ENCODE results near the gene SENP7.
"Not testable (repeated sequence)": the region's sequence is repeated elsewhere in the genome, so short reads cannot be mapped to it uniquely, and the experiment has no call there.

The SENP7 gene

GRCh38 chr3:101500208-101500607 lies 12.8 kb downstream of the SENP7 start:
- Mint-ChIP-seq H3K9me3 (ENCODE audit: low read depth) (no peaks in the 10 kb centered on the region), H3K36me3 (peaks cover 18% of the 10 kb centered on the region), H3K4me3 (no peak overlapping the region), H3K4me1 (ENCODE audit: low read depth) (peaks cover 38% of the 10 kb centered on the region), H3K27me3 (no peaks in the 10 kb centered on the region), H3K27ac (peak overlapping the region; percentile 46)

- peaks cover 34% of the 10 kb centered on the region for H3K4me1 Mint-ChIP-seq (ENCODE audit: low read depth)
- peaks cover 18% of the 10 kb centered on the region for H3K36me3 Mint-ChIP-seq
- H3K27ac Mint-ChIP-seq, result peak overlapping the region; percentile 34
- no peaks in the 10 kb centered on the region for H3K27me3 Mint-ChIP-seq
- no peaks in the 10 kb centered on the region for H3K9me3 Mint-ChIP-seq (ENCODE audit: low read depth)
- H3K4me3 Mint-ChIP-seq, result no peak overlapping the region
These were observed 15.2 kb downstream of the SENP7 start for GRCh38 chr3:101497803-101498202.

GRCh38 chr3:101495552-101495951 lies 17.5 kb downstream of the SENP7 start:
- Mint-ChIP-seq H3K36me3 (peaks cover 14% of the 10 kb centered on the region), H3K9me3 (ENCODE audit: low read depth) (no peaks in the 10 kb centered on the region), H3K4me3 (no peak overlapping the region), H3K27me3 (no peaks in the 10 kb centered on the region), H3K4me1 (ENCODE audit: low read depth) (peaks cover 21% of the 10 kb centered on the region), H3K27ac (no peak overlapping the region)

- H3K27ac Mint-ChIP-seq, result peak overlapping the region; percentile 73
- H3K9me3 Mint-ChIP-seq (ENCODE audit: low read depth), result no peaks in the 10 kb centered on the region
- peaks cover 39% of the 10 kb centered on the region for H3K36me3 Mint-ChIP-seq
- no peaks in the 10 kb centered on the region for H3K27me3 Mint-ChIP-seq
- peaks cover 60% of the 10 kb centered on the region for H3K4me1 Mint-ChIP-seq (ENCODE audit: low read depth)
- no peak overlapping the region for H3K4me3 Mint-ChIP-seq
These were observed 28.0 kb downstream of the SENP7 start for GRCh38 chr3:101484805-101485620.

- Mint-ChIP-seq H3K27me3 (no peaks in the 10 kb centered on the region), H3K36me3 (peaks cover 39% of the 10 kb centered on the region), H3K27ac (peak overlapping the region; percentile 59), H3K4me3 (no peak overlapping the region), H3K4me1 (ENCODE audit: low read depth) (peaks cover 44% of the 10 kb centered on the region), H3K9me3 (ENCODE audit: low read depth) (peaks cover 3% of the 10 kb centered on the region)
These were observed 34.0 kb downstream of the SENP7 start for GRCh38 chr3:101478980-101479379.

GRCh38 chr3:101474841-101475552 lies 38.0 kb downstream of the SENP7 start:
- not testable (repeated sequence) for H3K27ac Mint-ChIP-seq; H3K27me3 Mint-ChIP-seq; H3K9me3 Mint-ChIP-seq (ENCODE audit: low read depth); H3K4me3 Mint-ChIP-seq
- Mint-ChIP-seq H3K36me3 (peaks cover 29% of the 10 kb centered on the region), H3K4me1 (ENCODE audit: low read depth) (peaks cover 50% of the 10 kb centered on the region)

GRCh38 chr3:101468676-101469075 lies 44.3 kb downstream of the SENP7 start:
- H3K4me3 Mint-ChIP-seq; H3K9me3 Mint-ChIP-seq (ENCODE audit: low read depth); H3K27me3 Mint-ChIP-seq; H3K27ac Mint-ChIP-seq: not testable (repeated sequence)
- Mint-ChIP-seq H3K36me3 (peaks cover 12% of the 10 kb centered on the region), H3K4me1 (ENCODE audit: low read depth) (peaks cover 69% of the 10 kb centered on the region)

- H3K4me1 Mint-ChIP-seq (ENCODE audit: low read depth), result peaks cover 63% of the 10 kb centered on the region
- H3K27ac Mint-ChIP-seq, result peak overlapping the region; percentile 35
- H3K27me3 Mint-ChIP-seq; H3K4me3 Mint-ChIP-seq; H3K9me3 Mint-ChIP-seq (ENCODE audit: low read depth): not testable (repeated sequence)
- peaks cover 12% of the 10 kb centered on the region for H3K36me3 Mint-ChIP-seq
These were observed 45.7 kb downstream of the SENP7 start for GRCh38 chr3:101467310-101467663.

GRCh38 chr3:101466465-101467309 lies 46.3 kb downstream of the SENP7 start:
- no peaks in the 10 kb centered on the region for H3K9me3 Mint-ChIP-seq (ENCODE audit: low read depth)
- H3K36me3 Mint-ChIP-seq, result peaks cover 16% of the 10 kb centered on the region
- no peak overlapping the region for H3K27ac Mint-ChIP-seq
- peaks cover 61% of the 10 kb centered on the region for H3K4me1 Mint-ChIP-seq (ENCODE audit: low read depth)
- no peak overlapping the region for H3K4me3 Mint-ChIP-seq
- no peaks in the 10 kb centered on the region for H3K27me3 Mint-ChIP-seq

- Mint-ChIP-seq H3K27ac (no peak overlapping the region), H3K9me3 (ENCODE audit: low read depth) (no peaks in the 10 kb centered on the region), H3K4me1 (ENCODE audit: low read depth) (peaks cover 63% of the 10 kb centered on the region), H3K27me3 (no peaks in the 10 kb centered on the region), H3K4me3 (no peak overlapping the region), H3K36me3 (peaks cover 33% of the 10 kb centered on the region)
These were observed 48.8 kb downstream of the SENP7 start for GRCh38 chr3:101464235-101464634.

- Mint-ChIP-seq H3K27ac (peak overlapping the region; percentile 22), H3K27me3 (no peaks in the 10 kb centered on the region), H3K4me3 (no peak overlapping the region), H3K4me1 (ENCODE audit: low read depth) (peaks cover 36% of the 10 kb centered on the region), H3K9me3 (ENCODE audit: low read depth) (no peaks in the 10 kb centered on the region), H3K36me3 (peaks cover 28% of the 10 kb centered on the region)
These were observed 51.6 kb downstream of the SENP7 start for GRCh38 chr3:101461451-101461850.

- no peaks in the 10 kb centered on the region for H3K27me3 Mint-ChIP-seq
- peaks cover 29% of the 10 kb centered on the region for H3K36me3 Mint-ChIP-seq
- H3K4me3 Mint-ChIP-seq, result no peak overlapping the region
- H3K27ac Mint-ChIP-seq, result no peak overlapping the region
- peaks cover 27% of the 10 kb centered on the region for H3K4me1 Mint-ChIP-seq (ENCODE audit: low read depth)
- no peaks in the 10 kb centered on the region for H3K9me3 Mint-ChIP-seq (ENCODE audit: low read depth)
These were observed 54.6 kb downstream of the SENP7 start for GRCh38 chr3:101458387-101458786.

GRCh38 chr3:101454629-101455028 lies 58.4 kb downstream of the SENP7 start:
- peaks cover 15% of the 10 kb centered on the region for H3K36me3 Mint-ChIP-seq
- peaks cover 23% of the 10 kb centered on the region for H3K4me1 Mint-ChIP-seq (ENCODE audit: low read depth)
- no peaks in the 10 kb centered on the region for H3K9me3 Mint-ChIP-seq (ENCODE audit: low read depth)
- no peak overlapping the region for H3K27ac Mint-ChIP-seq
- no peak overlapping the region for H3K4me3 Mint-ChIP-seq
- H3K27me3 Mint-ChIP-seq, result no peaks in the 10 kb centered on the region

GRCh38 chr3:101453961-101454360 lies 59.1 kb downstream of the SENP7 start:
- H3K36me3 Mint-ChIP-seq, result peaks cover 16% of the 10 kb centered on the region
- no peak overlapping the region for H3K4me3 Mint-ChIP-seq
- no peaks in the 10 kb centered on the region for H3K9me3 Mint-ChIP-seq (ENCODE audit: low read depth)
- no peak overlapping the region for H3K27ac Mint-ChIP-seq
- no peaks in the 10 kb centered on the region for H3K27me3 Mint-ChIP-seq
- peaks cover 20% of the 10 kb centered on the region for H3K4me1 Mint-ChIP-seq (ENCODE audit: low read depth)

- peaks cover 25% of the 10 kb centered on the region for H3K9me3 Mint-ChIP-seq (ENCODE audit: low read depth)
- not testable (repeated sequence) for H3K4me3 Mint-ChIP-seq, H3K27ac Mint-ChIP-seq, H3K27me3 Mint-ChIP-seq
- H3K36me3 Mint-ChIP-seq, result peaks cover 30% of the 10 kb centered on the region
- peaks cover 42% of the 10 kb centered on the region for H3K4me1 Mint-ChIP-seq (ENCODE audit: low read depth)
These were observed 74.4 kb downstream of the SENP7 start for GRCh38 chr3:101438641-101439040.

Measured in activated naive CD8-positive, alpha-beta T cell (primary cell).